NCI-H2227 treated with DMSO at 0.1 percent for 48 hours (cell line): ENCODE results near the gene CACNG7.
"Not testable (repeated sequence)": the region's sequence is repeated elsewhere in the genome, so short reads cannot be mapped to it uniquely, and the experiment has no call there.

Experiments used
- DNase-seq: peaks from one replicate; lab custom pipeline; 2025; lab: John Stamatoyannopoulos, UW

The CACNG7 gene

GRCh38 chr19:53906211-53907192 lies 2.6 kb upstream of the CACNG7 start:
- DNase-seq = peak; percentile 54

GRCh38 chr19:53907193-53907581 lies 1.9 kb upstream of the CACNG7 start:
- no peak for DNase-seq

GRCh38 chr19:53907690-53908089 lies 1.4 kb upstream of the CACNG7 start:
- no peak for DNase-seq

- DNase-seq = peak; percentile 87
Measured at GRCh38 chr19:53908106-53908934, 758 bp upstream of the CACNG7 start.

GRCh38 chr19:53909471-53910169 lies 542 bp downstream of the CACNG7 start:
- no peak for DNase-seq

GRCh38 chr19:53910170-53910518 lies 1.1 kb downstream of the CACNG7 start:
- DNase-seq = no peak

- DNase-seq = no peak
Measured at GRCh38 chr19:53912653-53913052, 3.6 kb downstream of the CACNG7 start.

- no peak for DNase-seq
Measured at GRCh38 chr19:53915000-53915399, 5.9 kb downstream of the CACNG7 start.

- DNase-seq = no peak
Measured at GRCh38 chr19:53916004-53916403, 6.9 kb downstream of the CACNG7 start.

- DNase-seq = no peak
Measured at GRCh38 chr19:53917356-53917755, 8.3 kb downstream of the CACNG7 start.

- no peak for DNase-seq
Measured at GRCh38 chr19:53927739-53928138, 18.7 kb downstream of the CACNG7 start.

- no peak for DNase-seq
Measured at GRCh38 chr19:53936029-53936428, 27.0 kb downstream of the CACNG7 start.

GRCh38 chr19:53942001-53942786 lies 33.1 kb downstream of the CACNG7 start:
- DNase-seq = peak; percentile 57

- no peak for DNase-seq
Measured at GRCh38 chr19:53944416-53944815, 35.3 kb downstream of the CACNG7 start.

- DNase-seq = no peak
Measured at GRCh38 chr19:53944933-53945332, 35.9 kb downstream of the CACNG7 start.

GRCh38 chr19:53945441-53945840 lies 36.4 kb downstream of the CACNG7 start:
- peak; percentile 84 for DNase-seq

GRCh38 chr19:53945998-53946397 lies 36.9 kb downstream of the CACNG7 start:
- DNase-seq = no peak

GRCh38 chr19:53947624-53948023 lies 38.5 kb downstream of the CACNG7 start:
- DNase-seq = no peak

- DNase-seq = not testable (repeated sequence)
Measured at GRCh38 chr19:53948611-53949010, 39.5 kb downstream of the CACNG7 start.

- no peak for DNase-seq
Measured at GRCh38 chr19:53951436-53951835, 42.4 kb downstream of the CACNG7 start.

GRCh38 chr19:53951947-53952346 lies 42.9 kb downstream of the CACNG7 start:
- no peak for DNase-seq
